Stimulated activated CD8-positive, alpha-beta memory T cell treated with anti-CD3 and anti-CD28 coated beads, Interleukin-4, amount 100 ng/mL, for 4 hours (primary cell): ENCODE measurements around the gene CHST3.
"Not testable (repeated sequence)": the region's sequence is repeated elsewhere in the genome, so short reads cannot be mapped to it uniquely, and the experiment has no call there.

ENCODE experiments used
- DNase-seq, 2 donors: peaks; one replicate each; pipeline ENCODE4 v3.0.0-alpha.2; 2020; ENCODE audit warnings: low read depth in 2 of 2, low spot score in 1 of 2

CHST3 gene

GRCh38 chr10:71972746-71973695 lies 8.8 kb downstream of the CHST3 start:
- DNase-seq: no peak

- DNase-seq: no peak
Measured at GRCh38 chr10:71973777-71974488, 9.7 kb downstream of the CHST3 start.

- DNase-seq: peak in 1 of 2 donors; percentile 13
Measured at GRCh38 chr10:71974489-71975021, 10.4 kb downstream of the CHST3 start.

GRCh38 chr10:71975087-71975870 lies 11.1 kb downstream of the CHST3 start:
- no peak for DNase-seq

GRCh38 chr10:71975871-71976725 lies 11.9 kb downstream of the CHST3 start:
- DNase-seq: no peak

- not testable (repeated sequence) for DNase-seq
Measured at GRCh38 chr10:71977614-71977903, 13.4 kb downstream of the CHST3 start.

- DNase-seq: no peak
Measured at GRCh38 chr10:71978476-71978875, 14.3 kb downstream of the CHST3 start.

- no peak for DNase-seq
Measured at GRCh38 chr10:71978988-71979691, 14.9 kb downstream of the CHST3 start.

GRCh38 chr10:71979692-71980062 lies 15.5 kb downstream of the CHST3 start:
- DNase-seq: no peak

GRCh38 chr10:71980181-71981014 lies 16.2 kb downstream of the CHST3 start:
- DNase-seq: no peak

GRCh38 chr10:71981015-71981875 lies 17.1 kb downstream of the CHST3 start:
- DNase-seq: no peak

- no peak for DNase-seq
Measured at GRCh38 chr10:71981876-71982230, 17.7 kb downstream of the CHST3 start.

GRCh38 chr10:71982269-71983178 lies 18.3 kb downstream of the CHST3 start:
- no peak for DNase-seq

- DNase-seq: no peak
Measured at GRCh38 chr10:71984126-71984808, 20.1 kb downstream of the CHST3 start.

GRCh38 chr10:71984809-71985388 lies 20.7 kb downstream of the CHST3 start:
- DNase-seq: no peak
